GM23338 (cell line): ENCODE data around the gene MNX1. TPM values are rescaled to one million over a fixed set of nuclear protein-coding genes. Genes with fewer than 3 reads are reported as not detected.
A peak's percentile ranks its signal among the peaks of the same experiment; 100 is the strongest.

Source experiments
- ATAC-seq: fragments of 200-7000 bp; cut with Tn5 transposase; 3 replicates; pipeline ENCODE4 v1.9.1; 2020
- DNase-seq: peaks from one replicate; pipeline ENCODE4 v3.0.0-alpha.2; 2015; ENCODE audit warnings: low spot score
- H2AFZ ChIP-seq: fragments of 200-600 bp; sonication (generic); 2 replicates; pipeline ENCODE4 v1.8.0; 2016; ENCODE audit warnings: antibody characterized with exemption, mild to moderate bottlenecking, moderate library complexity
- H3F3A ChIP-seq: fragments of 200-600 bp; sonication (generic); replicated peaks from 2 replicates; pipeline ENCODE4 v1.8.0; 2017; ENCODE audit warnings: antibody characterized with exemption, mixed run types, low read depth
- H3K27ac ChIP-seq: fragments of 200-600 bp; sonication (generic); 2 replicates; pipeline ENCODE4 v1.6.1; 2016; ENCODE audit warnings: low read depth
- H3K27me3 ChIP-seq: fragments of 200-600 bp; sonication (generic); 2 replicates; pipeline ENCODE4 v1.8.0; 2016; ENCODE audit warnings: mild to moderate bottlenecking, mixed run types, moderate library complexity; ENCODE audit not compliant: insufficient read depth
- H3K36me3 ChIP-seq: fragments of 200-600 bp; sonication (generic); 2 replicates; pipeline ENCODE4 v1.8.0; 2016; ENCODE audit warnings: mild to moderate bottlenecking; ENCODE audit not compliant: insufficient read depth
- H3K4me1 ChIP-seq: fragments of 200-600 bp; sonication (generic); 2 replicates; pipeline ENCODE4 v1.8.0; 2016; ENCODE audit warnings: mild to moderate bottlenecking, moderate library complexity; ENCODE audit not compliant: insufficient read depth
- H3K4me2 ChIP-seq: fragments of 200-600 bp; sonication (generic); 2 replicates; pipeline ENCODE4 v1.7.1; 2017; ENCODE audit warnings: mixed run types
- H3K4me3 ChIP-seq: fragments of 200-600 bp; sonication (generic); 2 replicates; pipeline ENCODE4 v1.6.1; 2016; ENCODE audit warnings: mixed run types
- H3K79me2 ChIP-seq: fragments of 200-600 bp; sonication (generic); replicated peaks from 2 replicates; pipeline ENCODE4 v1.8.0; 2017; ENCODE audit warnings: mild to moderate bottlenecking; ENCODE audit not compliant: insufficient read depth
- H3K9me2 ChIP-seq: fragments of 200-600 bp; sonication (generic); 2 replicates; pipeline ENCODE4 v1.8.0; 2017; ENCODE audit not compliant: insufficient read depth
- H4K20me1 ChIP-seq: fragments of 200-600 bp; sonication (generic); replicated peaks from 2 replicates; pipeline ENCODE4 v1.8.0; 2017; ENCODE audit warnings: mild to moderate bottlenecking; ENCODE audit not compliant: insufficient read depth
- H3K27ac Mint-ChIP-seq: 2 replicates; pipeline ENCODE4 v1.8.0; 2020; ENCODE audit warnings: inconsistent platforms, mild to moderate bottlenecking, moderate library complexity, mixed read lengths
- H3K27me3 Mint-ChIP-seq: 3 replicates; pipeline ENCODE4 v1.8.0; 2022; ENCODE audit warnings: low read depth, mild to moderate bottlenecking, moderate library complexity, mixed read lengths, inconsistent platforms; ENCODE audit not compliant: insufficient read depth, poor library complexity
- H3K36me3 Mint-ChIP-seq: 3 replicates; pipeline ENCODE4 v1.8.0; 2021; ENCODE audit warnings: low read depth, mild to moderate bottlenecking, inconsistent platforms, moderate library complexity, mixed read lengths
- H3K4me1 Mint-ChIP-seq: 3 replicates; pipeline ENCODE4 v1.8.0; 2020; ENCODE audit warnings: mild to moderate bottlenecking, inconsistent platforms, mixed read lengths
- H3K4me3 Mint-ChIP-seq: 3 replicates; pipeline ENCODE4 v1.8.0; 2021; ENCODE audit warnings: moderate library complexity, mild to moderate bottlenecking, inconsistent platforms, mixed read lengths
- H3K9me3 Mint-ChIP-seq: 3 replicates; pipeline ENCODE4 v1.8.0; 2020; ENCODE audit warnings: moderate library complexity, mild to moderate bottlenecking, inconsistent platforms, mixed read lengths
- EZH2 ChIP-seq: fragments of 200-600 bp; sonication (generic); IDR thresholded peaks from one replicate; pipeline ENCODE4 v1.8.0; 2017; ENCODE audit warnings: antibody characterized with exemption, mild to moderate bottlenecking, low read depth; ENCODE audit not compliant: unreplicated experiment
- EZH2phosphoT487 ChIP-seq: fragments of 200-600 bp; sonication (generic); IDR thresholded peaks from one replicate; pipeline ENCODE4 v1.8.1; 2018; ENCODE audit warnings: antibody characterized with exemption; ENCODE audit not compliant: unreplicated experiment
- ZNF114 ChIP-seq: fragments of 250-450 bp; sonication (Bioruptor Pico); IDR thresholded peaks from 2 replicates; pipeline ENCODE4 v1.5.0; 2020; ENCODE audit warnings: mild to moderate bottlenecking, moderate library complexity
- polyA plus RNA-seq: library from polyadenylated mRNA; unstranded; fragments of >200 nt; fragmentation: Nextera tagmentation; extraction: Ambion mirVana; gene quantifications from 2 replicates; pipeline ENCODE4 v1.2.1, GENCODE V29; 2016
- total RNA-seq: library from RNA; depleted of rRNA; stranded (reverse); fragments of >200 nt; shearing (Covaris generic); gene quantifications from 2 replicates; pipeline ENCODE4 v1.2.3, GENCODE V29; 2014
- TF ChIP-seq, protein P1 (sequence below): IDR thresholded peaks from one replicate; pipeline ENCODE4 v1.6.1; 2018; ENCODE audit warnings: antibody characterized with exemption; ENCODE audit not compliant: unreplicated experiment

Gene MNX1
- total and polyA plus RNA-seq, 2 experiments from 2014 or later, result 0.14 to 0.24 TPM

DNA sequence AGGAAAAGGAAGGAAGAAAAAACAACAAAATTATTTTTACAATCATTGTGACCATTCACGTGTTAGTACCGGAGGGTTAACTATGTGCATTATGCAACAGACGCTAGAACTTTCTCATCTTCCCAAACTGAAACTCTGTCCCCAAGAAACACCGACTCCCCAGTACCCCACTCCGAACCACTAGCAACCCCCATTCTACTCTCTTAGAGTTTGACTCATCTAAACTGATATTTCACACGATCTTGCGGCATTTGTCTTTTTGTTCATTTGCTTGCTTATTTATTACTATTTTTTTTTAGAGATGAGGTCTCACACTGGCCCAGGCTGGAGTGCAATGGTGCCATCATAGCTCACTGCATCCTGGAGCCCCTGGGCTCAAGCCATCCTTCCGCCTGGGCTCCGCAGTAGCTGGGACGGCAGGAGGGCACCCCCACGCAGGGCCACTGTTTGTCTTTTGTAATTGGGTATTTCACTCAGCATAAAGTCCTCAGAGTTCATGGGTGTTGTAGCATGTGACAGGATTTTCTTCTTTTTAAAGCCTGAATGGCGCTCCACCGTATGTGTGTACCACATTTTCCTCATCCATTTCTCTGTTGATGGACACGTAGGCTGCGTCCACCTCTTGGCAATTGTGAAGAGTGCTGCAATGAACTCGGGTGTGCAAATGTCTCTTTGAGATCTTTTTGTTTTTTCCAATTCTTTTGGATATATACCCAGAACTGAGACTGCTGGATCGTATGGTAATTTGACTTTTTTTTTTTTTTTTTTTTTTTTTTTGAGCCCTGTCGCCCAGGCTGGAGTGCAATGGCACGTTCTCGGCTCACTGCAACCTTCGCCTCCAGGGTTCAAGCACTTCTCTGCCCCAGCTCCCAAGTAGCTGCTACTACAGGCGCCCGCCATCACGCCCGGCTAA lies 9.5 kb downstream of the MNX1 start:
- H3K27me3 ChIP-seq, result peaks cover 100% of the 10 kb centered on the region
- Mint-ChIP-seq H3K4me3 (peak overlapping the region; percentile 58), H3K9me3 (peaks cover 2% of the 10 kb centered on the region; the same call in 1 of the 3 replicates), H3K27ac (no peak overlapping the region), H3K36me3 (no peaks in the 10 kb centered on the region), H3K4me1 (peaks cover 29% of the 10 kb centered on the region), H3K27me3 (peaks cover 89% of the 10 kb centered on the region)
- H3K27ac ChIP-seq, result no peak overlapping the region
- H3K4me3 ChIP-seq, result peak overlapping the region; percentile 54
- no peaks in the 10 kb centered on the region for H3K9me2 ChIP-seq
- peak overlapping the region; percentile 86 for H3K4me2 ChIP-seq
- ATAC-seq, result 0 out of 3 replicates have a peak, but pooled peaks have one; percentile 2
- H2AFZ ChIP-seq, result no peak overlapping the region
- no peak for DNase-seq
- peaks cover 47% of the 10 kb centered on the region for H3K4me1 ChIP-seq
- TF ChIP-seq EZH2, result peak; percentile 86
- TF ChIP-seq ZNF114, result no peak
- no peaks in the 10 kb centered on the region for H3K36me3 ChIP-seq
- H4K20me1 ChIP-seq, result peaks cover 33% of the 10 kb centered on the region
- no peaks in the 10 kb centered on the region for H3K79me2 ChIP-seq
- H3F3A ChIP-seq, result peaks cover 16% of the 10 kb centered on the region

DNA sequence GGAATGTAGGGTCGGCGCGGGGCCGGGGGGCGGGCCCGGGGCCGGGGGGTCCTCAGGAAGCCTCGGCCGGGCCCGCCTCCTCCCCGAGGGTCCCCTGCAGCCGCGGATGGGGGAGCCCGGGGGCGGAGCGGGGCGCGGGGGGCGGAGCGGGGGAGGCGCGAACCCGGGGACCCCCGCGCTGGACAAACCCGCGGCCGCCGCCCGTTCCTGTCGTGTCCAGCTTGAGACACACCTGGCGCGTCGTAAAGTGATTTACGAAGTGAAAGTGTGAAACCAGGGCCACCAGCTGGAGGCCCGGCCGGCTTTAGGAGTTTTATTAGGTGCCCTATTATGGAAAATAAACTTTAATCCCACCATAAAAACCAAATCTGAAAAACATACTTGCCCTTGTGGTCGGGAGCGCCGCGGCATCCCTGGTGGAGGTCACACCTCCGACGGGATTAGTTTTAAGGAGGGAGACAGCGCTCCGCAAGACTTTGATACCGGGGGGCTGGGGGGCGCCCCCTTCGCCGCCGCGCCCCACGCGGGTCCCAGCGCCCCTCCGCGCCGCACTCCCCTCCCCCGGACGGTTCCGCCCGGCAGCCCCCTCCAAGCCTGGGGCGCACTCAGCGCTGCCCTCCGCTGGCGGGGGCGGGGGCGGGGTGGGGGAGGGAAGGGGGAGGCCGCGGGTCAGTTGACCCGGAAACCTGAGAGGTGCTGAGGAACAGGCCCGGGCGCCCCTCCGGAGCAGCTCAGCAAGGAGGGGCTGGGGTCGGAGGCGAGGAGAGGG lies 10.3 kb downstream of the MNX1 start:
- Mint-ChIP-seq H3K9me3 (peaks cover 2% of the 10 kb centered on the region; the same call in 1 of the 3 replicates), H3K36me3 (no peaks in the 10 kb centered on the region), H3K4me1 (peaks cover 29% of the 10 kb centered on the region), H3K4me3 (peak overlapping the region; percentile 68), H3K27me3 (peaks cover 84% of the 10 kb centered on the region), H3K27ac (no peak overlapping the region)
- DNase-seq, result peak; percentile 73
- Histone ChIP-seq H3K36me3 (no peaks in the 10 kb centered on the region), H3K27ac (no peak overlapping the region), H3K4me1 (peaks cover 43% of the 10 kb centered on the region), H3F3A (peaks cover 16% of the 10 kb centered on the region), H3K4me2 (peak overlapping the region; percentile 86), H3K9me2 (no peaks in the 10 kb centered on the region), H4K20me1 (peaks cover 33% of the 10 kb centered on the region), H2AFZ (no peak overlapping the region; the same call in 1 of the 2 replicates), H3K79me2 (no peaks in the 10 kb centered on the region), H3K27me3 (peaks cover 99% of the 10 kb centered on the region), H3K4me3 (peak overlapping the region; percentile 54)
- peak; percentile 30 for TF ChIP-seq EZH2phosphoT487
- TF ChIP-seq, protein P1, sequence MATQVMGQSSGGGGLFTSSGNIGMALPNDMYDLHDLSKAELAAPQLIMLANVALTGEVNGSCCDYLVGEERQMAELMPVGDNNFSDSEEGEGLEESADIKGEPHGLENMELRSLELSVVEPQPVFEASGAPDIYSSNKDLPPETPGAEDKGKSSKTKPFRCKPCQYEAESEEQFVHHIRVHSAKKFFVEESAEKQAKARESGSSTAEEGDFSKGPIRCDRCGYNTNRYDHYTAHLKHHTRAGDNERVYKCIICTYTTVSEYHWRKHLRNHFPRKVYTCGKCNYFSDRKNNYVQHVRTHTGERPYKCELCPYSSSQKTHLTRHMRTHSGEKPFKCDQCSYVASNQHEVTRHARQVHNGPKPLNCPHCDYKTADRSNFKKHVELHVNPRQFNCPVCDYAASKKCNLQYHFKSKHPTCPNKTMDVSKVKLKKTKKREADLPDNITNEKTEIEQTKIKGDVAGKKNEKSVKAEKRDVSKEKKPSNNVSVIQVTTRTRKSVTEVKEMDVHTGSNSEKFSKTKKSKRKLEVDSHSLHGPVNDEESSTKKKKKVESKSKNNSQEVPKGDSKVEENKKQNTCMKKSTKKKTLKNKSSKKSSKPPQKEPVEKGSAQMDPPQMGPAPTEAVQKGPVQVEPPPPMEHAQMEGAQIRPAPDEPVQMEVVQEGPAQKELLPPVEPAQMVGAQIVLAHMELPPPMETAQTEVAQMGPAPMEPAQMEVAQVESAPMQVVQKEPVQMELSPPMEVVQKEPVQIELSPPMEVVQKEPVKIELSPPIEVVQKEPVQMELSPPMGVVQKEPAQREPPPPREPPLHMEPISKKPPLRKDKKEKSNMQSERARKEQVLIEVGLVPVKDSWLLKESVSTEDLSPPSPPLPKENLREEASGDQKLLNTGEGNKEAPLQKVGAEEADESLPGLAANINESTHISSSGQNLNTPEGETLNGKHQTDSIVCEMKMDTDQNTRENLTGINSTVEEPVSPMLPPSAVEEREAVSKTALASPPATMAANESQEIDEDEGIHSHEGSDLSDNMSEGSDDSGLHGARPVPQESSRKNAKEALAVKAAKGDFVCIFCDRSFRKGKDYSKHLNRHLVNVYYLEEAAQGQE, result no peak
- TF ChIP-seq EZH2, result peak; percentile 56
- peak; percentile 13 for ATAC-seq
